SU-DHL-6 (cell line): ENCODE data around the gene PEX12.

ENCODE experiments used
- H2AFZ ChIP-seq: fragments of 200-600 bp; sonication (generic); 2 replicates; pipeline ENCODE4 v1.6.1; 2014; ENCODE audit warnings: low read depth, mild to moderate bottlenecking, moderate library complexity, mixed read lengths, antibody characterized with exemption, low read length; ENCODE audit not compliant: severe bottlenecking
- H3F3A ChIP-seq: fragments of 200-600 bp; shearing (Covaris generic); 2 replicates; pipeline ENCODE4 v1.6.0; 2016; ENCODE audit warnings: antibody characterized with exemption, mild to moderate bottlenecking; ENCODE audit not compliant: insufficient read depth
- H3K27ac ChIP-seq: fragments of 200-600 bp; sonication (generic); 2 replicates; pipeline ENCODE4 v1.5.1; 2016; ENCODE audit warnings: low read depth, mild to moderate bottlenecking, low read length, moderate library complexity, mixed read lengths
- H3K27me3 ChIP-seq: fragments of 200-600 bp; sonication (generic), shearing (Covaris generic); 2 replicates; pipeline ENCODE4 v1.6.0; 2014; ENCODE audit warnings: mild to moderate bottlenecking, low read length
- H3K36me3 ChIP-seq: fragments of 200-600 bp; sonication (generic); 2 replicates; pipeline ENCODE4 v1.6.1; 2014; ENCODE audit warnings: mild to moderate bottlenecking, low read length, mixed read lengths
- H3K4me2 ChIP-seq: fragments of 300-600, 200-600 bp; shearing (Covaris generic), sonication (generic); 2 replicates; pipeline ENCODE4 v1.6.0; 2014; ENCODE audit warnings: low read length, low read depth, mild to moderate bottlenecking; ENCODE audit not compliant: poor library complexity, severe bottlenecking
- H3K4me3 ChIP-seq: fragments of 200-600 bp; sonication (generic); 2 replicates; pipeline ENCODE4 v1.5.1; 2014; ENCODE audit warnings: antibody characterized with exemption, low read length, mild to moderate bottlenecking, mixed read lengths; ENCODE audit not compliant: insufficient read depth, poor library complexity, severe bottlenecking
- H3K79me2 ChIP-seq: fragments of 200-600 bp; sonication (generic); 2 replicates; pipeline ENCODE4 v1.6.1; 2014; ENCODE audit warnings: mild to moderate bottlenecking, low read length, moderate library complexity; ENCODE audit not compliant: insufficient read depth
- H3K9ac ChIP-seq: fragments of 200-600 bp; sonication (generic); 2 replicates; pipeline ENCODE4 v1.7.0; 2014; ENCODE audit warnings: mild to moderate bottlenecking, low read length
- H3K9me2 ChIP-seq: fragments of 200-600 bp; sonication (generic); replicated peaks from 2 replicates; pipeline ENCODE4 v1.6.1; 2014; ENCODE audit warnings: low read length; ENCODE audit not compliant: insufficient read depth
- H3K9me3 ChIP-seq: fragments of 200-600 bp; sonication (generic); 2 replicates; pipeline ENCODE4 v1.6.1; 2014; ENCODE audit warnings: low read length, mixed read lengths; ENCODE audit not compliant: insufficient read depth
- H4K20me1 ChIP-seq: fragments of 200-600 bp; sonication (generic); 2 replicates; pipeline ENCODE4 v1.6.1; 2014; ENCODE audit warnings: low read depth, mild to moderate bottlenecking, antibody characterized with exemption, low read length, moderate library complexity, mixed read lengths
- CTCF ChIP-seq: fragments of 200-600 bp; sonication (generic); IDR thresholded peaks from one replicate; pipeline ENCODE4 v1.5.1; 2017; ENCODE audit warnings: antibody characterized with exemption, mild to moderate bottlenecking, low read length, moderate library complexity; ENCODE audit not compliant: insufficient read depth, poor library complexity, severe bottlenecking
- EZH2phosphoT487 ChIP-seq: fragments of 200-600 bp; sonication (generic), shearing (Covaris generic); conservative IDR thresholded peaks from 2 replicates; pipeline ENCODE4 v1.6.1; 2018; ENCODE audit warnings: mild to moderate bottlenecking, antibody characterized with exemption, low read length, moderate library complexity, mixed read lengths

The PEX12 gene

GRCh38 chr17:35578197-35578928, at the start of gene PEX12:
PEX12 (minus strand) TSS chr17:35578571; CDS start chr17:35578021, 550 bp downstream.
- Histone ChIP-seq H3F3A (peaks cover 34% of the 10 kb centered on the region; the same call in 1 of the 2 replicates), H3K4me3 (peak within 1 kb of the TSS; percentile 99), H3K27me3 (no peaks in the 10 kb centered on the region), H3K36me3 (peaks cover 7% of the 10 kb centered on the region; the same call in 1 of the 2 replicates), H3K9ac (peak within 1 kb of the TSS; percentile 96), H4K20me1 (no peaks in the 10 kb centered on the region), H3K27ac (peak within 1 kb of the TSS; percentile 77), H3K4me2 (peak within 1 kb of the TSS; percentile 99), H3K9me2 (no peaks in the 10 kb centered on the region), H3K9me3 (no peaks in the 10 kb centered on the region), H3K79me2 (peaks cover 7% of the 10 kb centered on the region; the same call in 1 of the 2 replicates), H2AFZ (peak within 1 kb of the TSS; percentile 83)
- TF ChIP-seq EZH2phosphoT487 = no peak
- TF ChIP-seq CTCF = no peak

GRCh38 chr17:35627417-35627816, 49.0 kb upstream of the PEX12 start:
- no peak overlapping the region for H3K9ac ChIP-seq
- no peaks in the 10 kb centered on the region for H3K79me2 ChIP-seq
- H3K27ac ChIP-seq = no peak overlapping the region
- H3K27me3 ChIP-seq = no peaks in the 10 kb centered on the region
- H3F3A ChIP-seq = no peaks in the 10 kb centered on the region
- TF ChIP-seq CTCF (no peak), EZH2phosphoT487 (no peak)
- no peaks in the 10 kb centered on the region for H4K20me1 ChIP-seq
- peaks cover 9% of the 10 kb centered on the region; the same call in 1 of the 2 replicates for H3K36me3 ChIP-seq
- H3K4me3 ChIP-seq = no peak overlapping the region
- H3K9me3 ChIP-seq = no peaks in the 10 kb centered on the region
- no peaks in the 10 kb centered on the region for H3K9me2 ChIP-seq
- no peak overlapping the region for H2AFZ ChIP-seq
- H3K4me2 ChIP-seq = no peak overlapping the region

- no peak overlapping the region for H3K4me2 ChIP-seq
- H3K9ac ChIP-seq = no peak overlapping the region
- no peaks in the 10 kb centered on the region for H3F3A ChIP-seq
- no peaks in the 10 kb centered on the region for H3K9me2 ChIP-seq
- no peaks in the 10 kb centered on the region for H3K27me3 ChIP-seq
- H3K9me3 ChIP-seq = no peaks in the 10 kb centered on the region
- no peak overlapping the region for H2AFZ ChIP-seq
- H4K20me1 ChIP-seq = no peaks in the 10 kb centered on the region
- no peaks in the 10 kb centered on the region for H3K79me2 ChIP-seq
- H3K27ac ChIP-seq = no peak overlapping the region
- 0 out of 2 replicates have a peak, but pooled peaks cover under 1% of the 10 kb centered on the region for H3K36me3 ChIP-seq
- no peak overlapping the region for H3K4me3 ChIP-seq
- TF ChIP-seq EZH2phosphoT487 = no peak
- TF ChIP-seq CTCF = no peak
Measured at GRCh38 chr17:35621768-35622167, 43.4 kb upstream of the PEX12 start.
